GM12873 (cell line): Measurements from ENCODE around the gene PAK1IP1.

Experiments
- TF ChIP-seq, protein P1 (sequence below): IDR thresholded peaks from 2 replicates; pipeline ENCODE4 v1.5.1; 2012; ENCODE audit warnings: low read depth, mild to moderate bottlenecking, moderate library complexity, low read length, control low read depth; ENCODE audit not compliant: insufficient read depth; ENCODE audit errors: missing control alignments

The PAK1IP1 gene

DNA sequence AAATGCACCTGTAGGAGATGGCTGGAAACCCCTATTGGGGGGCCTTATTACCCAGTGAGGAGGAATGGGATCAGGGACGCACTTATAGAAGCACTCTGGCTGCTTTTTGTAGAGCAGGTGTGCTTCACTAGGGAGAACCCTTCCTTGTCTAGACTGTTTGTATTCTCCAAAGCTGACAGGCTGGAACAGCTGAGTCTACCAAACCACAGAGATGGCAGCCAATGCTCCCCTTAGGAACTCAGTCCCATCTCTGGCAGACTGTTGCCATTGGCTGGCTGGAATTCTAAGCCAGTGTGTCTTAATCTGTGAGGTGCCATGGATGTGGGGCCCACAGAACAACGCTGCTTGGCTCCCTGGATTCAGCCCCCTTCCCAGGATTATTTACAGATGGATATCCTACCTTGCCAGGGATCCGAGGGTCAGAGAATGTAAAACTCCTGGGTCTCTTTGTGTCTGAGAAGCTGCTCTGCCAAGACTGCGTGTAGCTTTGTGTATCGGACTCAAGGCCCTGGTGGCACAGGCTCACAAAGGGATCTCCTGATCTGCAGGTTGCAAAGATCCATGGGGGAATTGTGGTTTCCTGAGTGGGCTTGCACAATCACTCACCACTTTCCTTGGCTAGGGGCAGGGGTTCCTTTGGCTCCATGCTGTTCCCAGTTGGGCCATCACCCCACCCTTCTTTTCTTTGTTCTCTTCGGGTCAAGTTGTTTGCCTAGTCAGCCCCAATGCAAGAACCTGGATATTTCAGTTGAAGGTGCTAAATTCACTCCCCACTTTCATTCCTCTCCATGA is 26.4 kb upstream of the PAK1IP1 start:
- TF ChIP-seq, protein P1, sequence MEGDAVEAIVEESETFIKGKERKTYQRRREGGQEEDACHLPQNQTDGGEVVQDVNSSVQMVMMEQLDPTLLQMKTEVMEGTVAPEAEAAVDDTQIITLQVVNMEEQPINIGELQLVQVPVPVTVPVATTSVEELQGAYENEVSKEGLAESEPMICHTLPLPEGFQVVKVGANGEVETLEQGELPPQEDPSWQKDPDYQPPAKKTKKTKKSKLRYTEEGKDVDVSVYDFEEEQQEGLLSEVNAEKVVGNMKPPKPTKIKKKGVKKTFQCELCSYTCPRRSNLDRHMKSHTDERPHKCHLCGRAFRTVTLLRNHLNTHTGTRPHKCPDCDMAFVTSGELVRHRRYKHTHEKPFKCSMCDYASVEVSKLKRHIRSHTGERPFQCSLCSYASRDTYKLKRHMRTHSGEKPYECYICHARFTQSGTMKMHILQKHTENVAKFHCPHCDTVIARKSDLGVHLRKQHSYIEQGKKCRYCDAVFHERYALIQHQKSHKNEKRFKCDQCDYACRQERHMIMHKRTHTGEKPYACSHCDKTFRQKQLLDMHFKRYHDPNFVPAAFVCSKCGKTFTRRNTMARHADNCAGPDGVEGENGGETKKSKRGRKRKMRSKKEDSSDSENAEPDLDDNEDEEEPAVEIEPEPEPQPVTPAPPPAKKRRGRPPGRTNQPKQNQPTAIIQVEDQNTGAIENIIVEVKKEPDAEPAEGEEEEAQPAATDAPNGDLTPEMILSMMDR = no peak

DNA sequence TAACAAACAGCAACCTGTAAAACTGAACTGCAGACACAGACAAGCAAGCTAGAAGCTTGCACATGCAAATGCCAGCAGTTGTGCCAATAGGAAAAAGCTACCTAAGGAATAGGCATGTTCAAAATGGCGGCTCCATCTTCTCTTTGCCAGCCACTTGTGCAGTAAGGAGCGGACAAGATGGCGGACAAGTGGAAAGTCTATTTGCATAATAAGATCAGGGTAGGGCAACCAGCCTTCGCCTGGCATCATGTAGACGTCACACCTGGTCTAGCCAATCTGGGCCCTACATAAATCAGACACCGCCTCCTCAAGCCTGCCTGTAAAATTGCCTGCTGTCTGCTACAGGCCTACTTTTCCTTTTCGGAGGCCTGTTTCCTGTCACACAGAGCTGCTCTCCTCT is 18.4 kb upstream of the PAK1IP1 start:
- TF ChIP-seq, protein P1 = no peak

GRCh38 chr6:10678456-10678855 is 16.3 kb upstream of the PAK1IP1 start:
- TF ChIP-seq, protein P1 = no peak

DNA sequence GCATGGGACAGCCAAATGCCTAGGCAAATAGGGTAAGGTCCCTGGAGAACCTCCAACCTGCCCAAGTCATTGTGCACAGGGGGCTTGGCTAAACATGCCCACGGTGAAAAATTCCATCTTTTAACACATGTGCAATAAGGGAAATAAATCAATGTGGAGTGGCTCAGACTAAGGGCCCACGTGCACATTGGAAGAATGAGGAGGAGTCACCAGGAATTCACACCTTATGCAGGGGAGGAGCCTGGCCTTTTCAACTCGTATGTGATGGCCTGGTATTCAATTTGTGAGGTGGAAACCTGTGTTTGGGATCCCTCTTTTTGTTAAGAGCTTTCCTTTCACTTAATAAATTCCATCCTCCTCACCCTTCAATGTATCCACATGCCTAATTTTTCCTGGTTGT is 13.0 kb upstream of the PAK1IP1 start:
- TF ChIP-seq, protein P1 = no peak

GRCh38 chr6:10682355-10682988 is 12.3 kb upstream of the PAK1IP1 start:
- TF ChIP-seq, protein P1 = no peak

DNA sequence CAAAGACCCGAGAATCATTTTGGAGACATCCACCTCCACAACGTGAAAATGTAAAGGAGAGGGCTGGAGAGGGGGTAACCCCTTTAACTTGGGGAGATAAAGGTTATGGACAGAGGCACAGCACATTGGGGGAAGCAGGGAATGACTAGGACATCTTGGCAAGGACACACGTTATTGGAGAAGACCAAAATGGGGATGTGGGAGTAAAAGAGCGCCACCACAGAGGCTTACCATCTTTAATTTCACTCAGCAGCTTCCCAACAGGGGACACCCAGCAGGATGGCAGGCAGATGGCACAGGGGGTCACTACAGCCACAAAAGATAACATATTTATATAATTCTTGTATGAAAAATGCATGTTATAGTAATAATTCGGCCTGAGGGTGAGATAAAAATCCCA is 10.2 kb upstream of the PAK1IP1 start:
- TF ChIP-seq, protein P1 = no peak

- TF ChIP-seq, protein P1 = no peak
Observed at GRCh38 chr6:10685092-10685915, 9.5 kb upstream of the PAK1IP1 start.
